ENCODE results near the gene RICTOR. TPM values are rescaled to one million over a fixed set of nuclear protein-coding genes. Genes with fewer than 3 reads are reported as not detected.

The RICTOR gene
- total and polyA plus RNA-seq, 9 of the 15 experiments (the other 6 are each of a cell fraction or from before 2014, with no cell fraction given): 13.9 to 46.6 (median 22.6) TPM

DNA sequence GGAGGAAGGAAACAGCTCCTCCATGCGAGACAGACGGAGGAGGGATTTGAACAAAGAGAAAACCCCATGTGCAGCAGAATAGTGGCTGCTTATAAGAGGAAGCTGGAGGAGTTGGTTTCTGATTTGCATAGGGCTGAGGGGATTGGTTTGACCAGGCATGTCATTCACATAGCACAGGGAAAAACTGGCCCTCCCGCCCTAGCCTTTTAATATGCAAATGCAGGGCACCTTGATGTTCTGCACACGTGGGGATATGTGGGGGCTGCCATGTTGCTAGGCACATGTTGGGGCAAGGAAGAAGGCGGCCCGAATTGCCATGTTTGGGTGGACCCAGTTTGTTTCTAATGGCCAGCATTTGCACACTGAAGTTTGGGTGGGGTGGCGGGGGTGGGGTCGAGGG lies 186.2 kb downstream of the RICTOR start (continued):
- TF ChIP-seq TCFL5 (CRISPR knock-in tag; conservative IDR thresholded peaks at IDR 0.05) (no peak), PBX2 (CRISPR knock-in tag; IDR thresholded peaks at IDR 0.05; ENCODE audit: low read depth) (peak; percentile 41; the same call in 1 of the 2 replicates), PBX2 (tag; conservative IDR thresholded peaks at IDR 0.05; ENCODE audit: low read depth) (peak; percentile 75), RBFOX2 (IDR thresholded peaks at IDR 0.05; ENCODE audit: low read depth, low read length) (0 out of 2 replicates have a peak, but pooled peaks have one; percentile 31), EP400 (IDR thresholded peaks at IDR 0.05) (peak; percentile 55; the same call in 1 of the 2 replicates), MYBL2 (IDR thresholded peaks at IDR 0.05; ENCODE audit: low read depth) (no peak), MYBL2 (CRISPR knock-in tag; IDR thresholded peaks at IDR 0.05; ENCODE audit: borderline replicate concordance) (no peak), NRF1 (conservative IDR thresholded peaks at IDR 0.05 in 1 of 2, IDR thresholded peaks at IDR 0.05 in 1 of 2) (0 out of 4 replicates have a peak, but pooled peaks of 1 of the 2 experiments have one; percentile 12), KDM1A (IDR thresholded peaks at IDR 0.05) (no peak), MLX (CRISPR knock-in tag; conservative IDR thresholded peaks at IDR 0.05) (no peak), ZBTB9 (CRISPR knock-in tag; IDR thresholded peaks at IDR 0.05) (no peak), HCFC1 (IDR thresholded peaks at IDR 0.05; ENCODE audit: low read depth, low read length) (0 out of 2 replicates have a peak, but pooled peaks have one; percentile 32)
- TF ChIP-seq, protein P1, sequence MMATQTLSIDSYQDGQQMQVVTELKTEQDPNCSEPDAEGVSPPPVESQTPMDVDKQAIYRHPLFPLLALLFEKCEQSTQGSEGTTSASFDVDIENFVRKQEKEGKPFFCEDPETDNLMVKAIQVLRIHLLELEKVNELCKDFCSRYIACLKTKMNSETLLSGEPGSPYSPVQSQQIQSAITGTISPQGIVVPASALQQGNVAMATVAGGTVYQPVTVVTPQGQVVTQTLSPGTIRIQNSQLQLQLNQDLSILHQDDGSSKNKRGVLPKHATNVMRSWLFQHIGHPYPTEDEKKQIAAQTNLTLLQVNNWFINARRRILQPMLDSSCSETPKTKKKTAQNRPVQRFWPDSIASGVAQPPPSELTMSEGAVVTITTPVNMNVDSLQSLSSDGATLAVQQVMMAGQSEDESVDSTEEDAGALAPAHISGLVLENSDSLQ (IDR thresholded peaks at IDR 0.05): peak; percentile 97
- TF ChIP-seq, protein P2, sequence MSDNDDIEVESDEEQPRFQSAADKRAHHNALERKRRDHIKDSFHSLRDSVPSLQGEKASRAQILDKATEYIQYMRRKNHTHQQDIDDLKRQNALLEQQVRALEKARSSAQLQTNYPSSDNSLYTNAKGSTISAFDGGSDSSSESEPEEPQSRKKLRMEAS (CRISPR knock-in tag; IDR thresholded peaks at IDR 0.05): peak; percentile 66; the same call in 1 of the 2 replicates
- TF ChIP-seq, protein P3, sequence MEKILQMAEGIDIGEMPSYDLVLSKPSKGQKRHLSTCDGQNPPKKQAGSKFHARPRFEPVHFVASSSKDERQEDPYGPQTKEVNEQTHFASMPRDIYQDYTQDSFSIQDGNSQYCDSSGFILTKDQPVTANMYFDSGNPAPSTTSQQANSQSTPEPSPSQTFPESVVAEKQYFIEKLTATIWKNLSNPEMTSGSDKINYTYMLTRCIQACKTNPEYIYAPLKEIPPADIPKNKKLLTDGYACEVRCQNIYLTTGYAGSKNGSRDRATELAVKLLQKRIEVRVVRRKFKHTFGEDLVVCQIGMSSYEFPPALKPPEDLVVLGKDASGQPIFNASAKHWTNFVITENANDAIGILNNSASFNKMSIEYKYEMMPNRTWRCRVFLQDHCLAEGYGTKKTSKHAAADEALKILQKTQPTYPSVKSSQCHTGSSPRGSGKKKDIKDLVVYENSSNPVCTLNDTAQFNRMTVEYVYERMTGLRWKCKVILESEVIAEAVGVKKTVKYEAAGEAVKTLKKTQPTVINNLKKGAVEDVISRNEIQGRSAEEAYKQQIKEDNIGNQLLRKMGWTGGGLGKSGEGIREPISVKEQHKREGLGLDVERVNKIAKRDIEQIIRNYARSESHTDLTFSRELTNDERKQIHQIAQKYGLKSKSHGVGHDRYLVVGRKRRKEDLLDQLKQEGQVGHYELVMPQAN (IDR thresholded peaks at IDR 0.05; ENCODE audit: borderline replicate concordance): peak; percentile 25; the same call in 1 of the 2 replicates
